Measurements from ENCODE around the gene FAM180B. TPM values are rescaled to one million over a fixed set of nuclear protein-coding genes. Genes with fewer than 3 reads are reported as not detected.

Gene FAM180B
- polyA plus RNA-seq, 1 experiment, result not detected

DNA sequence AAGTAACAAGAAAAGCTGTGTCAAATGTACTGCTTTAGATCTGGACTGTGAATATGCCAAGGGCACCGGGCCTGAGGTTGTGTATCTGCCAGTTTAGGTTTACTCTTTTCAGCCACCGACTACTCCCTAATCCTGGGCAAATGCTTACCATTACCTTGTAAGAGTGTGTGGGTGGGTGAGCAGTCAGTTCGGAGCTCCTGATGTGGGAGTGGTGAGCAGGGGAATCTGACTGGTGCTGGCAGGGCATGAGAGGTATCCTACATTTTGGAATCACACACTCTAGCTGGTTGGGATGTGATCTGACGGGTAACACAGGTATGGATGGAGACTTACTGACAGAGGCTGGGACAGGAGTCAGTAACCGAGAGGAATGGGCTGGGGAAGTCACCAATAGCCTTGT lies 2.6 kb upstream of the FAM180B start:
- DNase-seq (ENCODE audit: low read depth, low spot score), result no peak
- ChIA-PET CTCF (no interaction called here), POLR2A (interaction anchor here (0.7 to 1.3 kb wide), 2 partner anchors 11 kb away, joined by 3 to 9 read pairs; partner anchors contain the start of gene C1QTNF4)
- TF ChIP-seq, protein P1, sequence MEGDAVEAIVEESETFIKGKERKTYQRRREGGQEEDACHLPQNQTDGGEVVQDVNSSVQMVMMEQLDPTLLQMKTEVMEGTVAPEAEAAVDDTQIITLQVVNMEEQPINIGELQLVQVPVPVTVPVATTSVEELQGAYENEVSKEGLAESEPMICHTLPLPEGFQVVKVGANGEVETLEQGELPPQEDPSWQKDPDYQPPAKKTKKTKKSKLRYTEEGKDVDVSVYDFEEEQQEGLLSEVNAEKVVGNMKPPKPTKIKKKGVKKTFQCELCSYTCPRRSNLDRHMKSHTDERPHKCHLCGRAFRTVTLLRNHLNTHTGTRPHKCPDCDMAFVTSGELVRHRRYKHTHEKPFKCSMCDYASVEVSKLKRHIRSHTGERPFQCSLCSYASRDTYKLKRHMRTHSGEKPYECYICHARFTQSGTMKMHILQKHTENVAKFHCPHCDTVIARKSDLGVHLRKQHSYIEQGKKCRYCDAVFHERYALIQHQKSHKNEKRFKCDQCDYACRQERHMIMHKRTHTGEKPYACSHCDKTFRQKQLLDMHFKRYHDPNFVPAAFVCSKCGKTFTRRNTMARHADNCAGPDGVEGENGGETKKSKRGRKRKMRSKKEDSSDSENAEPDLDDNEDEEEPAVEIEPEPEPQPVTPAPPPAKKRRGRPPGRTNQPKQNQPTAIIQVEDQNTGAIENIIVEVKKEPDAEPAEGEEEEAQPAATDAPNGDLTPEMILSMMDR (IDR thresholded peaks at IDR 0.05; ENCODE audit: low read depth, low read length), result no peak
- no peaks in the 10 kb centered on the region for H3K27me3 ChIP-seq (ENCODE audit: control insufficient read depth, insufficient read depth, low read length)
- no peaks in the 10 kb centered on the region for H3K9me3 ChIP-seq (ENCODE audit: control insufficient read depth, insufficient read depth, low read length)
- H3K4me3 ChIP-seq (ENCODE audit: low read depth, low read length), result no peak overlapping the region
- H3K27ac ChIP-seq (ENCODE audit: low read depth, low read length), result no peak overlapping the region

DNA sequence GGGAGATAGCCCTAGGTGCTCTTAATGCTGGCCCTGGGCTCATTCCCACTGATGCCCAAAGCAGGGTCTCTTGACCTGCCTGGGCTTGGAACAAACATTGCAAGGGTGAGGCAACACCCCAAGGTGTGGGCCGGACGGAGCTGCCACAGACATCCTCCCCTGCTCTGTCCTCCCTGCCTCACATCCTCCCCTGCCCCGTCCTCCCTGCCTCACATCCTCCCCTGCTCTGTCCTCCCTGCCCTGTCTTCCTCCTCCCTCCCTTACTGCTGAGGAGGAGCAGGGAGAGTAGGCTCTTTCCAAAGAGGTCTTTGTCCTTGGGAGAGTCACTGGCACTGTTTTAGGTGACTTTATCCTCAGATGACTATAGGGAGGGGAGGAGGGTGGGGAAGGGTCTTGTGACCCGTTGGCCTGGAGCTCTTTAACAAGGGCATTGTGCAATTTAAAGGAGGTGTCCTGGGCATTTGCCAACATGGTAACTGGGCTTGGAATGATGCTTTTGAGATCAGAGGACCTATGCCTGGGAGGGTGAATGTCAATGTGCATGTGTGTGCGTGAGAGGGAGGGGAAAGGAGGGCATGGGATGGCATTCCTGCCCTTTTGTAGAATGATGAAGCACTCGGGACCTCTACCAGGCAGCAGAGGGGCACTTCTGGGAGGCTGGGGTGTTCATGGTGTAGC lies 700 bp downstream of the FAM180B start:
- CTCF ChIA-PET, result no interaction called here
- POLR2A ChIA-PET, result no interaction called here
- no peak for DNase-seq (ENCODE audit: low read depth, low spot score)
- H3K4me3 ChIP-seq (ENCODE audit: low read depth, low read length), result no peak overlapping the region
- TF ChIP-seq, protein P1 (IDR thresholded peaks at IDR 0.05; ENCODE audit: low read depth, low read length), result no peak
- H3K27me3 ChIP-seq (ENCODE audit: control insufficient read depth, insufficient read depth, low read length), result peaks cover 10% of the 10 kb centered on the region
- peaks cover 8% of the 10 kb centered on the region; the same call in 1 of the 2 replicates for H3K9me3 ChIP-seq (ENCODE audit: control insufficient read depth, insufficient read depth, low read length)
- H3K27ac ChIP-seq (ENCODE audit: low read depth, low read length), result no peak overlapping the region

- ChIA-PET CTCF (no interaction called here), POLR2A (no interaction called here)
- TF ChIP-seq, protein P1 (IDR thresholded peaks at IDR 0.05; ENCODE audit: low read depth, low read length), result no peak
- Histone ChIP-seq H3K27ac (ENCODE audit: low read depth, low read length) (no peak overlapping the region), H3K27me3 (ENCODE audit: control insufficient read depth, insufficient read depth, low read length) (peaks cover 16% of the 10 kb centered on the region), H3K4me3 (ENCODE audit: low read depth, low read length) (no peak overlapping the region), H3K9me3 (ENCODE audit: control insufficient read depth, insufficient read depth, low read length) (peaks cover 8% of the 10 kb centered on the region; the same call in 1 of the 2 replicates)
- no peak for DNase-seq (ENCODE audit: low read depth, low spot score)
Observed at GRCh38 chr11:47587723-47588326, 1.3 kb downstream of the FAM180B start.

- H3K27me3 ChIP-seq (ENCODE audit: control insufficient read depth, insufficient read depth, low read length), result peaks cover 28% of the 10 kb centered on the region
- POLR2A ChIA-PET, result no interaction called here
- TF ChIP-seq, protein P1 (IDR thresholded peaks at IDR 0.05; ENCODE audit: low read depth, low read length), result no peak
- CTCF ChIA-PET, result no interaction called here
- no peak overlapping the region for H3K27ac ChIP-seq (ENCODE audit: low read depth, low read length)
- H3K9me3 ChIP-seq (ENCODE audit: control insufficient read depth, insufficient read depth, low read length), result peaks cover 8% of the 10 kb centered on the region; the same call in 1 of the 2 replicates
- no peak overlapping the region for H3K4me3 ChIP-seq (ENCODE audit: low read depth, low read length)
- no peak for DNase-seq (ENCODE audit: low read depth, low spot score)
Observed at GRCh38 chr11:47589118-47589517, 2.6 kb downstream of the FAM180B start.

- ChIA-PET POLR2A (no interaction called here), CTCF (no interaction called here)
- Histone ChIP-seq H3K4me3 (ENCODE audit: low read depth, low read length) (peak overlapping the region; percentile 34; the same call in 1 of the 2 replicates), H3K9me3 (ENCODE audit: control insufficient read depth, insufficient read depth, low read length) (peaks cover 8% of the 10 kb centered on the region; the same call in 1 of the 2 replicates), H3K27ac (ENCODE audit: low read depth, low read length) (no peak overlapping the region), H3K27me3 (ENCODE audit: control insufficient read depth, insufficient read depth, low read length) (peaks cover 33% of the 10 kb centered on the region)
- TF ChIP-seq, protein P1 (IDR thresholded peaks at IDR 0.05; ENCODE audit: low read depth, low read length), result no peak
- DNase-seq (ENCODE audit: low read depth, low spot score), result no peak
Observed at GRCh38 chr11:47589584-47589976, 3.1 kb downstream of the FAM180B start.

Measured in AG04450 (cell line).